ENCODE data around the gene SLC2A9.

DNA sequence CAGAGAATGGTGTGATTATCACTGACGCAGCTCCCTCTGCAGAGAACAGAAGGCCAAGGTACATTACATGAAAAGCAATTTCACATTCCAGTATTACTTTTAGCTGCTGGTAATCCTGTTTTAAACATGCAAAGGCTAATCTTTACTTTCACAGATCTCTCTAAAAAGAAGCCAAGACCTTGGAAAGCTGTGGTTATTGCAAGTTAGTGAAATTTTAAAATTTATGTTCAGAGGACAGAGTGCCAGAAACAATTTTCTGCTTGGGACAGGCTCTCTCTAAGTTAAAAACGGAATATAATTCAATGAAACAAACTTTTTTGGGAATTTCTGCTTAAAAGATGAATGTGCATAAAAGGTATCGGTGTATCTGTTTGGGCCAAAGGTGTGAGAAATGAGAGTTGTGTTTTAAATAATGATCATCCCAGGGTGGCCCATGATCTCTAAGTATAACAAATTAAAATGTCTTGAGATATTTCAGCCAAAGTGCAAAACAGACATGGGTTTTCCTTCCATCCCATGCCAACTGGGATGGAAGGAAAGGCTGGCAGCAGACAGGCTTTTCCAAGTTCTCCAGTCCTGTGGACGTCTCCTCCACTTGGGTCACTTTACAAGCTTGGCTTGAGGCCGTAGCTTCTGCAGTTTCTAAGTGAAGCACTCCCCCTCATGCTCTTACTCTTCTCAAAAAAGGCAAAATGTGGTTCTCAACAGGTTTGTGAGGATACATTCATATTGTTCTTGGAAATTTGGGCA, 121.8 kb downstream of the SLC2A9 start:
- TF ChIP-seq, protein P1, sequence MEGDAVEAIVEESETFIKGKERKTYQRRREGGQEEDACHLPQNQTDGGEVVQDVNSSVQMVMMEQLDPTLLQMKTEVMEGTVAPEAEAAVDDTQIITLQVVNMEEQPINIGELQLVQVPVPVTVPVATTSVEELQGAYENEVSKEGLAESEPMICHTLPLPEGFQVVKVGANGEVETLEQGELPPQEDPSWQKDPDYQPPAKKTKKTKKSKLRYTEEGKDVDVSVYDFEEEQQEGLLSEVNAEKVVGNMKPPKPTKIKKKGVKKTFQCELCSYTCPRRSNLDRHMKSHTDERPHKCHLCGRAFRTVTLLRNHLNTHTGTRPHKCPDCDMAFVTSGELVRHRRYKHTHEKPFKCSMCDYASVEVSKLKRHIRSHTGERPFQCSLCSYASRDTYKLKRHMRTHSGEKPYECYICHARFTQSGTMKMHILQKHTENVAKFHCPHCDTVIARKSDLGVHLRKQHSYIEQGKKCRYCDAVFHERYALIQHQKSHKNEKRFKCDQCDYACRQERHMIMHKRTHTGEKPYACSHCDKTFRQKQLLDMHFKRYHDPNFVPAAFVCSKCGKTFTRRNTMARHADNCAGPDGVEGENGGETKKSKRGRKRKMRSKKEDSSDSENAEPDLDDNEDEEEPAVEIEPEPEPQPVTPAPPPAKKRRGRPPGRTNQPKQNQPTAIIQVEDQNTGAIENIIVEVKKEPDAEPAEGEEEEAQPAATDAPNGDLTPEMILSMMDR (IDR thresholded peaks at IDR 0.05; ENCODE audit: poor library complexity): no peak
- TF ChIP-seq EZH2 (IDR thresholded peaks at IDR 0.05; ENCODE audit: borderline replicate concordance): no peak

All from hepatocyte (in vitro differentiated cells).